Neuronal stem cell (in vitro differentiated cells): ENCODE measurements around the gene NOC2L.

Experiments
- DNase-seq: peaks from one replicate; pipeline ENCODE4 v3.0.0-alpha.2; 2013; ENCODE audit warnings: low spot score
- H2AFZ ChIP-seq: one replicate; pipeline ENCODE4 v1.6.1; 2013; ENCODE audit warnings: mild to moderate bottlenecking, low read length, inconsistent platforms
- H2AK5ac ChIP-seq: 2 replicates; pipeline ENCODE4 v1.6.1; 2013; ENCODE audit warnings: low read depth, mild to moderate bottlenecking, inconsistent platforms, low read length, moderate library complexity, mixed read lengths
- H2BK120ac ChIP-seq: 2 replicates; pipeline ENCODE4 v1.6.1; 2013; ENCODE audit warnings: low read depth, mild to moderate bottlenecking, inconsistent platforms, low read length, moderate library complexity, mixed read lengths
- H2BK12ac ChIP-seq: one replicate; pipeline ENCODE4 v1.6.1; 2013; ENCODE audit warnings: low read length, inconsistent platforms
- H2BK15ac ChIP-seq: 2 replicates; pipeline ENCODE4 v1.6.1; 2013; ENCODE audit warnings: mild to moderate bottlenecking, low read length, inconsistent platforms, mixed read lengths
- H2BK5ac ChIP-seq: one replicate; pipeline ENCODE4 v1.6.1; 2013; ENCODE audit warnings: inconsistent platforms, mild to moderate bottlenecking, low read length, moderate library complexity
- H3K14ac ChIP-seq: one replicate; pipeline ENCODE4 v1.6.1; 2013; ENCODE audit warnings: low read length, inconsistent platforms
- H3K18ac ChIP-seq: 2 replicates; pipeline ENCODE4 v1.6.1; 2013; ENCODE audit warnings: low read length, inconsistent platforms
- H3K23ac ChIP-seq: 2 replicates; pipeline ENCODE4 v1.6.1; 2013; ENCODE audit warnings: low read depth, mild to moderate bottlenecking, mixed read lengths, low read length, inconsistent platforms; ENCODE audit not compliant: poor library complexity
- H3K27ac ChIP-seq: replicated peaks from 3 replicates; pipeline ENCODE4 v1.5.1; 2013; ENCODE audit warnings: low read length, inconsistent platforms
- H3K27me3 ChIP-seq, 3 experiments: 2 replicates each; pipeline ENCODE4 v1.6.1; 2013; ENCODE audit warnings: low read length in 3 of 3, mild to moderate bottlenecking in 2 of 3, inconsistent platforms in 1 of 3, low read depth in 1 of 3, mixed read lengths in 1 of 3, moderate library complexity in 1 of 3; ENCODE audit not compliant: control insufficient read depth in 3 of 3, insufficient read depth in 3 of 3
- H3K36me3 ChIP-seq, 2 donors: replicated peaks in 1 of 2; 2 replicates each; pipeline ENCODE4 v1.6.1; 2013; ENCODE audit warnings: low read length in 2 of 2; ENCODE audit not compliant: control insufficient read depth in 2 of 2, insufficient read depth in 2 of 2
- H3K4ac ChIP-seq: 2 replicates; pipeline ENCODE4 v1.6.1; 2013; ENCODE audit warnings: inconsistent platforms, mild to moderate bottlenecking, low read length, moderate library complexity
- H3K4me1 ChIP-seq, 2 donors: 1 replicate in 1 of 2; 2 replicates in 1 of 2; pipeline ENCODE4 v1.6.1; 2013; ENCODE audit warnings: low read length in 2 of 2, low read depth in 1 of 2; ENCODE audit not compliant: control insufficient read depth in 2 of 2, insufficient read depth in 1 of 2
- H3K4me2 ChIP-seq: one replicate; pipeline ENCODE4 v1.6.1; 2013; ENCODE audit warnings: mild to moderate bottlenecking, low read length, inconsistent platforms; ENCODE audit not compliant: insufficient read depth, poor library complexity, severe bottlenecking
- H3K4me3 ChIP-seq, 2 donors: 2 replicates each; pipeline ENCODE4 v1.5.1; 2013; ENCODE audit warnings: low read length in 2 of 2, mild to moderate bottlenecking in 2 of 2, inconsistent platforms in 1 of 2, moderate library complexity in 1 of 2
- H3K79me1 ChIP-seq: one replicate; pipeline ENCODE4 v1.6.1; 2013; ENCODE audit warnings: low read depth, mild to moderate bottlenecking, inconsistent platforms, low read length, moderate library complexity
- H3K9ac ChIP-seq: one replicate; pipeline ENCODE4 v1.6.1; 2013; ENCODE audit warnings: mild to moderate bottlenecking, low read depth, low read length, inconsistent platforms; ENCODE audit not compliant: poor library complexity
- H3K9me3 ChIP-seq, 2 donors: replicated peaks in 1 of 2; 2 replicates each; pipeline versions ENCODE3 to v1.6.1; 2013; ENCODE audit warnings: low read length in 2 of 2, mild to moderate bottlenecking in 2 of 2, inconsistent platforms in 1 of 2, low read depth in 1 of 2, mixed read lengths in 1 of 2, moderate library complexity in 1 of 2; ENCODE audit not compliant: control insufficient read depth in 2 of 2, insufficient read depth in 1 of 2
- H4K8ac ChIP-seq: one replicate; pipeline ENCODE4 v1.6.1; 2013; ENCODE audit warnings: low read depth, mild to moderate bottlenecking, inconsistent platforms, low read length, moderate library complexity
- H4K91ac ChIP-seq: one replicate; pipeline ENCODE4 v1.6.1; 2013; ENCODE audit warnings: low read length, low read depth, mild to moderate bottlenecking, inconsistent platforms; ENCODE audit not compliant: poor library complexity
- WGBS, 2 donors: extraction: QIAGEN DNeasy Blood & Tissue Kit; methylation state at CpG; one replicate each; pipeline ENCODE4 v1.1.7; 2013; ENCODE audit warnings: missing lambda C conversion rate in 2 of 2, mixed read lengths in 1 of 2; ENCODE audit not compliant: insufficient read length in 2 of 2, insufficient replicate concordance in 1 of 2; ENCODE audit errors: extremely low coverage in 2 of 2; 5-methylcytosine and 5-hydroxymethylcytosine counted together

Gene NOC2L

GRCh38 chr1:924656-925560, 34.1 kb downstream of the NOC2L start:
- H3K9ac ChIP-seq = peak overlapping the region; percentile 60
- H2BK120ac ChIP-seq = peak overlapping the region; percentile 81
- no peak overlapping the region for H3K27ac ChIP-seq
- H3K14ac ChIP-seq = peak overlapping the region; percentile 94
- H3K4me1 ChIP-seq = peaks cover 22 to 38% of the 10 kb centered on the region in 2 donors
- H3K4ac ChIP-seq = no peak overlapping the region
- peaks cover 0 to 4% of the 10 kb centered on the region in 2 donors for H3K9me3 ChIP-seq
- peak overlapping the region; percentile 86 for H3K4me2 ChIP-seq
- peaks cover 51 to 93% (median 91%) of the 10 kb centered on the region in 3 experiments for H3K27me3 ChIP-seq
- no peak overlapping the region for H2BK5ac ChIP-seq
- no CpG with 5 or more reads among the region's 120 CpGs for WGBS, 2 donors
- H4K91ac ChIP-seq = no peak overlapping the region
- peak overlapping the region; percentile 38 to 75 for H3K4me3 ChIP-seq
- peaks cover 0 to 2% of the 10 kb centered on the region in 2 donors for H3K36me3 ChIP-seq
- no peak for DNase-seq
- peak overlapping the region; percentile 75 for H2AK5ac ChIP-seq
- no peak overlapping the region for H4K8ac ChIP-seq
- H3K79me1 ChIP-seq = no peaks in the 10 kb centered on the region
- peak overlapping the region; percentile 94 for H2BK12ac ChIP-seq
- peak overlapping the region; percentile 99 for H3K23ac ChIP-seq
- H3K18ac ChIP-seq = peak overlapping the region; percentile 92
- peak overlapping the region; percentile 95 for H2AFZ ChIP-seq
- peak overlapping the region; percentile 87 for H2BK15ac ChIP-seq

- Histone ChIP-seq H3K9me3 (peaks cover 0 to 4% of the 10 kb centered on the region in 2 donors), H3K9ac (peak overlapping the region; percentile 60), H2AFZ (peak overlapping the region; percentile 95), H4K8ac (no peak overlapping the region), H3K4me1 (peaks cover 22 to 40% of the 10 kb centered on the region in 2 donors), H3K23ac (peak overlapping the region; percentile 99), H2BK5ac (peak overlapping the region; percentile 39), H2BK15ac (no peak overlapping the region), H3K36me3 (peaks cover 0 to 2% of the 10 kb centered on the region in 2 donors), H2BK12ac (no peak overlapping the region), H3K4me2 (peak overlapping the region; percentile 86), H3K27me3 (peaks cover 51 to 91% (median 90%) of the 10 kb centered on the region in 3 experiments), H2BK120ac (peak overlapping the region; percentile 81), H3K27ac (no peak overlapping the region), H3K14ac (no peak overlapping the region), H4K91ac (no peak overlapping the region), H3K18ac (peak overlapping the region; percentile 92), H3K4me3 (peak overlapping the region; percentile 38 to 75), H2AK5ac (peak overlapping the region; percentile 75), H3K4ac (no peak overlapping the region), H3K79me1 (peaks cover 2% of the 10 kb centered on the region)
- no CpG with 5 or more reads among the region's 98 CpGs for whole genome bisulfite sequencing, 2 donors
- DNase-seq = no peak
Observed at GRCh38 chr1:923991-924655, 34.9 kb downstream of the NOC2L start.

- Histone ChIP-seq H3K4me2 (peak within 1 kb of the TSS; percentile 86), H3K4me3 (peak within 1 kb of the TSS; percentile 38 to 75), H2BK12ac (peak within 1 kb of the TSS; percentile 44), H2AFZ (peak within 1 kb of the TSS; percentile 95), H3K23ac (peak within 1 kb of the TSS; percentile 99), H2AK5ac (peak within 1 kb of the TSS; percentile 96), H3K9me3 (peaks cover 0 to 4% of the 10 kb centered on the region in 2 donors), H3K79me1 (peaks cover 2% of the 10 kb centered on the region), H4K91ac (no peak within 1 kb of the TSS), H3K14ac (peak within 1 kb of the TSS; percentile 56), H2BK15ac (peak within 1 kb of the TSS; percentile 100), H2BK120ac (peak within 1 kb of the TSS; percentile 81), H3K4ac (no peak within 1 kb of the TSS), H3K27ac (no peak within 1 kb of the TSS), H3K18ac (peak within 1 kb of the TSS; percentile 94), H3K27me3 (peaks cover 51 to 91% (median 86%) of the 10 kb centered on the region in 3 experiments), H3K4me1 (peaks cover 22 to 40% of the 10 kb centered on the region in 2 donors), H4K8ac (no peak within 1 kb of the TSS), H3K9ac (peak within 1 kb of the TSS; percentile 60), H2BK5ac (peak within 1 kb of the TSS; percentile 39), H3K36me3 (peaks cover 0 to 2% of the 10 kb centered on the region in 2 donors)
- DNase-seq = peak; percentile 88
- WGBS, 2 donors = no CpG with 5 or more reads among the region's 72 CpGs
Observed at GRCh38 chr1:923131-923990, 35.7 kb downstream of the NOC2L start, which contains the start of gene SAMD11. SAMD11 (plus strand) TSS chr1:923923; CDS start chr1:924432, 509 bp downstream.
